Fibroblast of pulmonary artery (primary cell): ENCODE data around the gene GPR12.

Experiments used
- DNase-seq: peaks from one replicate; pipeline ENCODE4 v3.0.0-alpha.2; 2010; ENCODE audit warnings: low read depth
- H3K4me3 ChIP-seq: replicated peaks from 2 replicates; pipeline ENCODE4 v1.5.1; 2011; ENCODE audit warnings: low read depth, mild to moderate bottlenecking, control low read depth, low read length, moderate library complexity
- CTCF ChIP-seq: IDR thresholded peaks from 2 replicates; pipeline ENCODE4 v1.5.1; 2011; ENCODE audit warnings: mild to moderate bottlenecking, control low read depth, low read length, inconsistent platforms; ENCODE audit errors: missing control alignments

GPR12 gene, protein sequence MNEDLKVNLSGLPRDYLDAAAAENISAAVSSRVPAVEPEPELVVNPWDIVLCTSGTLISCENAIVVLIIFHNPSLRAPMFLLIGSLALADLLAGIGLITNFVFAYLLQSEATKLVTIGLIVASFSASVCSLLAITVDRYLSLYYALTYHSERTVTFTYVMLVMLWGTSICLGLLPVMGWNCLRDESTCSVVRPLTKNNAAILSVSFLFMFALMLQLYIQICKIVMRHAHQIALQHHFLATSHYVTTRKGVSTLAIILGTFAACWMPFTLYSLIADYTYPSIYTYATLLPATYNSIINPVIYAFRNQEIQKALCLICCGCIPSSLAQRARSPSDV

DNA sequence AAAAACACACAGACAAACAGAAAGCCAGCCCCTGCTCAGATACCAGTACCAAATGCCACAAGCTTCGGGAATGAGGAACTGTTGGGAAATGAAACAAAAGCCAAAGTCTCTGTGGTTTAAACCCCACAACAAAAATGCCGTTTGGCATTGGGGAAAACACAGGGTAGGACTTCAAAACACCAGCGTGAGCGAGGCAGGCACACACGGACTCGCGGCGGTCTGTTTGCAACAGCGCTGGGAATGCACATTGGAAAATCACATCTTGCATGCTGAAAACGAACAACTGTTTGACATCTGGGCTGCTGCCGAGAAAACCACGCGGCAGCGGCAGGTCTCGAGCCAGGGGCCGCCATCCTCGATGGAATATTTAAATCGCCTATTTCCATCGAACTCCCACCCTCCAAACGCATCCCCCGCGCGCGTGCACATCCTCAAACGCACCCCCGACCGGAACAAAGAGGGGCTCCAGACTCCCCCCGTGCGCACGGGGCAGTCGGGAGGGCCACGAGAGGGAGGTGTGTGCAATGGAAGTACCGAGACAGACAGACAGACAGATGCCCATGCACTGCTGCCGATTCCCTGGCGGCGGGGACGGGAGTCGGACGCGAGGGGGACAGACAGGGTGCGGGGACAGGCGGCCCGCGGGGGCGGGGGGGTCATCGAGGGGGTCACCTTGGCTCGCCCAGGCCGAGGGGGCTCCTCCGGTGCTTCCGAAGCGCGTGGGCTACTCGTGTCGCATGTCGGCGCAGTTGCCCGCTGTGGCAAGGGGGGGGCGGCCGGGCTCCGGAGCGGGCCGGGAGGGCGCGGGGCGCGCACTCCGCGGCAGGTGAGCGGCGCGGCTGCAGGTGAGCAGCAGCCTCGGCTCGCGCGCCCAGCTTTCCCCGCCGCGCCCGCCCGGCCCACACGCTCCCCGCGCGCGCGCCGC is at the start of gene GPR12:
GPR12 (minus strand) TSS at position 880 of the 925 bp plus-strand sequence. CDS start 959 bp downstream, outside the sequence.
- peak; percentile 6 for DNase-seq
- H3K4me3 ChIP-seq: no peak within 1 kb of the TSS
- no peak for TF ChIP-seq CTCF

DNA sequence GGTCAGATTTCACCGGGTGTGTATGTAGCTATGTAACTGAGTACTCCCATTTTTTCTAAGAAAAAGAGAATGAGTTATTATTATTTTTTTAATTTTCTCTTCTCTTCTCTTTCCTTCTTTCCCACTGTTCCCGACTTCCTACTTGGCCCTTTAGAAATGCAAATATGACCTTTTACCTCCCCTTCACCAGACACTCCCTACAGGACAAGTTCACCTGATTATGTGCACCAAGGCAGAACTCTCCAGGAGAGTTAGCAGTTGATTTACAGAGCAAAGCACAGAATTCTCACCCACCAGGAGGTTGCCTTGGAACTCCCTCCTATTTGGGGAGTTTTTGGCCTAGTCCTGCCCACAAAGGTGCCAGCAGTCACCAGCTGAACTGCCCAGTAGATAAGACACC is 49.5 kb upstream of the GPR12 start:
- TF ChIP-seq CTCF: no peak
- DNase-seq: no peak
- H3K4me3 ChIP-seq: no peak overlapping the region

DNA sequence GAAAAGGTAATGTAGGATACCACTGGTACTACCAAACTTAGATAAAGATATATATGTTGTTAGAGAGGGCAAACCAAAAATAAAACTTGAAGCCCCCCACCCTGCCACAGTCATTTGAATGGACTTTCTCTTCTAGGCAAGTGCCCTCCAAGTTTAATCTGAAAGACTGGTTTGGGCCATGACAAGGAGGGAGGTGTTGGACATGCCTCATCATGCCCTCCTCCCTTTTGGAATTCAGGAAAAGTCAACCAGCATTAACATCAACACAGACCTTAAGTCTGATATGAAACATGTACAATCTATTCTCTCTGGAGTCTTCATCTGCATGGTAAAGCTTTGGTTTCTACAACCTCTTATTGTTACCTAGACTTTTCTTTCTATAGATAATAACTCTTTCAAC is 46.3 kb upstream of the GPR12 start:
- DNase-seq: no peak
- TF ChIP-seq CTCF: no peak
- no peak overlapping the region for H3K4me3 ChIP-seq

- no peak for TF ChIP-seq CTCF
- no peak overlapping the region for H3K4me3 ChIP-seq
- DNase-seq: no peak
These were observed 27.4 kb upstream of the GPR12 start for GRCh38 chr13:26787961-26788360.

- TF ChIP-seq CTCF: no peak
- no peak for DNase-seq
These were observed 26.2 kb upstream of the GPR12 start for GRCh38 chr13:26786651-26787295.

GRCh38 chr13:26785838-26786630 is 25.4 kb upstream of the GPR12 start:
- H3K4me3 ChIP-seq: no peak overlapping the region
- no peak for DNase-seq
- no peak for TF ChIP-seq CTCF

More at GRCh38 chr13:26786651-26787295, 26.2 kb upstream of the GPR12 start:
- H3K4me3 ChIP-seq: no peak overlapping the region
